ENCODE measurements around the gene RB1.

The RB1 gene

DNA sequence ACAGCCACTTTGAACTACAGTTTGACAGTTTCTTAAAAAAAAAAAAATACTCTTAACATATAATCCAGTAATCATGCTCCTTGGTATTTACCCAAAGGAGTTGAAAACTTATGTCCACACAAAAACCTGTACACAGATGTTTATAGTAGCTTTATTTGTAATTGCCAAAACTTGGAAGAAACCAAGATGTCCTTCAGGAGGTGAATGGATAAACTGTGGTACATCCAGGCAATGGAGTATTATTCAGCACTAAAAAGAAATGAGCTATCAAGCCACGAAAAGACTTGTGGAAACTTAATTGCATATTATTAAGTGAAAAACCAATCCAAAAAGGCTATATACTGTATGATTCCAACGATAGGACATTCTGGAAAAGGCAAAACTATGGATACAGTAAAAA, 184.4 kb downstream of the RB1 start:
- ATAC-seq (ENCODE audit: insufficient read depth, low read depth) (no peak), DNase-seq (no peak)
- peaks cover 63% of the 10 kb centered on the region for H3K4me1 ChIP-seq (ENCODE audit: insufficient read depth, low read length)
- H3K9ac ChIP-seq (ENCODE audit: low read depth, low read length), result no peak overlapping the region
- no peak for TF ChIP-seq EZH2 (IDR thresholded peaks at IDR 0.05; ENCODE audit: borderline replicate concordance, low read depth, low read length, severe bottlenecking)
- TF ChIP-seq, protein P1, sequence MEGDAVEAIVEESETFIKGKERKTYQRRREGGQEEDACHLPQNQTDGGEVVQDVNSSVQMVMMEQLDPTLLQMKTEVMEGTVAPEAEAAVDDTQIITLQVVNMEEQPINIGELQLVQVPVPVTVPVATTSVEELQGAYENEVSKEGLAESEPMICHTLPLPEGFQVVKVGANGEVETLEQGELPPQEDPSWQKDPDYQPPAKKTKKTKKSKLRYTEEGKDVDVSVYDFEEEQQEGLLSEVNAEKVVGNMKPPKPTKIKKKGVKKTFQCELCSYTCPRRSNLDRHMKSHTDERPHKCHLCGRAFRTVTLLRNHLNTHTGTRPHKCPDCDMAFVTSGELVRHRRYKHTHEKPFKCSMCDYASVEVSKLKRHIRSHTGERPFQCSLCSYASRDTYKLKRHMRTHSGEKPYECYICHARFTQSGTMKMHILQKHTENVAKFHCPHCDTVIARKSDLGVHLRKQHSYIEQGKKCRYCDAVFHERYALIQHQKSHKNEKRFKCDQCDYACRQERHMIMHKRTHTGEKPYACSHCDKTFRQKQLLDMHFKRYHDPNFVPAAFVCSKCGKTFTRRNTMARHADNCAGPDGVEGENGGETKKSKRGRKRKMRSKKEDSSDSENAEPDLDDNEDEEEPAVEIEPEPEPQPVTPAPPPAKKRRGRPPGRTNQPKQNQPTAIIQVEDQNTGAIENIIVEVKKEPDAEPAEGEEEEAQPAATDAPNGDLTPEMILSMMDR (IDR thresholded peaks at IDR 0.05; ENCODE audit: borderline replicate concordance, extremely low read depth, low read length, poor library complexity, severe bottlenecking), result no peak
- H3K27me3 ChIP-seq (ENCODE audit: insufficient read depth, low read length, poor library complexity), result no peaks in the 10 kb centered on the region
- H3K4me3 ChIP-seq (ENCODE audit: low read depth in 1 of 2, low read length in 2 of 2), result no peak overlapping the region
- no peak overlapping the region for H2AFZ ChIP-seq (ENCODE audit: low read depth, low read length)
- H3K27ac ChIP-seq (ENCODE audit: low read length), result no peak overlapping the region
- H3K79me2 ChIP-seq (ENCODE audit: insufficient read depth, low read length), result peaks cover 47% of the 10 kb centered on the region
- peaks cover 4% of the 10 kb centered on the region for H3K9me3 ChIP-seq (ENCODE audit: insufficient read depth, low read length, severe bottlenecking)
- no peaks in the 10 kb centered on the region for H4K20me1 ChIP-seq (ENCODE audit: insufficient read depth, low read length)
- peaks cover 43% of the 10 kb centered on the region for H3K36me3 ChIP-seq (ENCODE audit: insufficient read depth, low read length)
- H3K4me2 ChIP-seq (ENCODE audit: insufficient read depth, low read length), result peak overlapping the region; percentile 71

DNA sequence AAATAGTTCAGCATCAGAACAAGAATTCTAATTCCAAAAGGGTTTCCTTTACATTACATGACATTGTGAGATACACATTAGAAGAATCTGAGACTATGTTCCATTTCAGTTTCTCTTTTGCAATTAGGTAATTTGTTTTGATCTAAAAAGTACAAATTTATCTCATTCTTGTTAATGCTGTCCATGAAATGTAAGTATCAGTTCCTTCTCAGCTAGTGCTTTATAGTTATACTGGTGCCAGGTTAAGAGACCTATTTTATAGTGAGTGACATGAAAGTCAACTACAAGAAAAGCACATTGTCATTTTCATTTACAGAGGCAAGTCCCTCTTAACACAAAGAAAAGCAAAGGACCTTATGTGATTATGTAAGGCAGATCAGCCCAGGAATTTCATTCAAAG, 185.4 kb downstream of the RB1 start:
- DNase-seq, result no peak
- peaks cover 35% of the 10 kb centered on the region for H3K36me3 ChIP-seq (ENCODE audit: insufficient read depth, low read length)
- H3K27ac ChIP-seq (ENCODE audit: low read length), result peak overlapping the region; percentile 88
- no peak for ATAC-seq (ENCODE audit: insufficient read depth, low read depth)
- H4K20me1 ChIP-seq (ENCODE audit: insufficient read depth, low read length), result no peaks in the 10 kb centered on the region
- peaks cover 4% of the 10 kb centered on the region for H3K9me3 ChIP-seq (ENCODE audit: insufficient read depth, low read length, severe bottlenecking)
- peaks cover 54% of the 10 kb centered on the region for H3K79me2 ChIP-seq (ENCODE audit: insufficient read depth, low read length)
- no peak overlapping the region for H3K4me3 ChIP-seq (ENCODE audit: low read depth in 1 of 2, low read length in 2 of 2)
- peaks cover 73% of the 10 kb centered on the region for H3K4me1 ChIP-seq (ENCODE audit: insufficient read depth, low read length)
- peak overlapping the region; percentile 71 for H3K4me2 ChIP-seq (ENCODE audit: insufficient read depth, low read length)
- H3K27me3 ChIP-seq (ENCODE audit: insufficient read depth, low read length, poor library complexity), result no peaks in the 10 kb centered on the region
- peak overlapping the region; percentile 65; the same call in 1 of the 2 replicates for H3K9ac ChIP-seq (ENCODE audit: low read depth, low read length)
- TF ChIP-seq, protein P1 (IDR thresholded peaks at IDR 0.05; ENCODE audit: borderline replicate concordance, extremely low read depth, low read length, poor library complexity, severe bottlenecking), result no peak
- TF ChIP-seq EZH2 (IDR thresholded peaks at IDR 0.05; ENCODE audit: borderline replicate concordance, low read depth, low read length, severe bottlenecking), result no peak
- H2AFZ ChIP-seq (ENCODE audit: low read depth, low read length), result no peak overlapping the region

DNA sequence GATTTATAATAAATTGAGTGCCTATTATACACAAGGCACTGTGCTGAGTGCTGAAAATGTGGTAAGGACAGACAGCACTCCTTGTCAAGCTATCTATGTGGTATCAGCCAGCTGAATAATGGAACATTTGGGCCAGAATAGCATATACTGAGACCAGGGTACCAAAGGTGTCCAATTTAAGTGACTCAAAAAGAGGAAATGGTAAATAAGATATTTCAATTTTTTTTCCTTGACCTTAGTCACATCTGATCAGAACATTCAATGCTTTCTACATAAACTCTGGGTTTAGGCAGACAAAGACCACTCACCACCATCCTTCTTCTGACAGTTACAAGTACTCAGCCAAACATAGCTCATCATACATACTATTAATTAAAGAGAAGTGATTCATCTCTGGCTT, 186.1 kb downstream of the RB1 start:
- ATAC-seq (ENCODE audit: insufficient read depth, low read depth) (no peak), DNase-seq (no peak)
- H3K4me2 ChIP-seq (ENCODE audit: insufficient read depth, low read length), result peak overlapping the region; percentile 71
- H3K4me1 ChIP-seq (ENCODE audit: insufficient read depth, low read length), result peaks cover 80% of the 10 kb centered on the region
- TF ChIP-seq EZH2 (IDR thresholded peaks at IDR 0.05; ENCODE audit: borderline replicate concordance, low read depth, low read length, severe bottlenecking), result no peak
- TF ChIP-seq, protein P1 (IDR thresholded peaks at IDR 0.05; ENCODE audit: borderline replicate concordance, extremely low read depth, low read length, poor library complexity, severe bottlenecking), result no peak
- peaks cover 59% of the 10 kb centered on the region for H3K79me2 ChIP-seq (ENCODE audit: insufficient read depth, low read length)
- H4K20me1 ChIP-seq (ENCODE audit: insufficient read depth, low read length), result no peaks in the 10 kb centered on the region
- H3K36me3 ChIP-seq (ENCODE audit: insufficient read depth, low read length), result peaks cover 33% of the 10 kb centered on the region
- H3K27ac ChIP-seq (ENCODE audit: low read length), result peak overlapping the region; percentile 88
- peak overlapping the region in 1 of 2 experiments; percentile 59; a peak in 2 of 4 replicates for H3K4me3 ChIP-seq (ENCODE audit: low read depth in 1 of 2, low read length in 2 of 2)
- peaks cover 4% of the 10 kb centered on the region for H3K9me3 ChIP-seq (ENCODE audit: insufficient read depth, low read length, severe bottlenecking)
- H3K9ac ChIP-seq (ENCODE audit: low read depth, low read length), result peak overlapping the region; percentile 65
- no peaks in the 10 kb centered on the region for H3K27me3 ChIP-seq (ENCODE audit: insufficient read depth, low read length, poor library complexity)
- H2AFZ ChIP-seq (ENCODE audit: low read depth, low read length), result no peak overlapping the region
